ENCODE data around the gene ITGA3.

Gene ITGA3

DNA sequence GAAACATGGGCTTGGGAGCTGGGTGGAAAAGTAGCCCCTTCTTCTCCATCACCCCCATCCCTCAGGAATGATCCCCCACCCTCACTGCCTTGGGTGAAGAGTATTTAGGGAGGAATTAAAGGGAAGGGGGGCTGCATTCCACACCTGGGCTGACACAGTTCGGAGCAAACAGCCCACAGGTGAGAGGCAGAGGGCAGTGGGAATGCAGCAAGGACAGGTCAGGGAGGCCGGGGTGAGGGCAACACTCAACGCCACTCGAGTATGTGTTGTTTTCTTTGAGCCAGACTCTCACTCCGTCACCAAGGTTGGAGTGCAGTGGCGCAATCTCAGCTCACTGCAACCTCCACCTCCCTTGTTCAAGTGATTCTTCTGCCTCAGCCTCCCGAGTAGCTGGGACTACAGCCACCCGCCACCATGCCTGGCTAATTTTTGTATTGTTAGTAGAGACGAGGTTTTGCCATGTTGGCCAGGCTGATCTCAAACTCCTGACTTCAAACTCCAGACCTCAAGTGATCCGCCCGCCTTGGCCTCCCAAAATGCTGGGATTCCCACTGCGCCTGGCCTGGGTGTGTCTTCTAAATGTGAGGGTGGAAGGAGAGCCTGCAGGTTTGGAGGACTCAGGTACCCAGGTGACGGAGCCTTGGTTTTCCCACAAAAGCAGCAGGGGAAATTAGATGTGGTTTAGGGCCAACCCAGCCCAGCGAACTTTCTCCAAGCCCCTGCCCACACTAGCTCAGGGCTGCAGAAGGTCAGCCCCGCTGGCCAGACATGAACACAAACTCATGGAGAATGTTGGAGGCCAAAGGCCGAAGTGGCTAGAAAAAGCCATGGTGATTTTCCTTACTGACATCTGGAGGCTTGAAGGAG lies 21.2 kb upstream of the ITGA3 start:
- H3K4me2 ChIP-seq (ENCODE audit: low read depth, low read length, poor library complexity, severe bottlenecking): no peak overlapping the region
- no peaks in the 10 kb centered on the region for H4K20me1 ChIP-seq (ENCODE audit: insufficient read depth, low read length, poor library complexity, severe bottlenecking)
- H2AFZ ChIP-seq (ENCODE audit: low read length): no peak overlapping the region
- TF ChIP-seq CTCF (conservative IDR thresholded peaks at IDR 0.05; ENCODE audit: low read length) (no peak), EZH2phosphoT487 (IDR thresholded peaks at IDR 0.05; ENCODE audit: borderline replicate concordance) (no peak)
- no peaks in the 10 kb centered on the region for H3F3A ChIP-seq (ENCODE audit: low read depth)
- H3K79me2 ChIP-seq (ENCODE audit: insufficient read depth, low read length): no peaks in the 10 kb centered on the region
- no peaks in the 10 kb centered on the region for H3K9me2 ChIP-seq (replicated peaks; ENCODE audit: low read depth, low read length)
- H3K9ac ChIP-seq (ENCODE audit: low read depth, low read length, poor library complexity, severe bottlenecking): no peak overlapping the region
- no peaks in the 10 kb centered on the region for H3K9me3 ChIP-seq (ENCODE audit: insufficient read depth, low read depth, low read length)
- H3K4me3 ChIP-seq (ENCODE audit: low read length, poor library complexity, severe bottlenecking): no peak overlapping the region
- H3K36me3 ChIP-seq (ENCODE audit: insufficient read depth, low read length): no peaks in the 10 kb centered on the region
- H3K4me1 ChIP-seq (ENCODE audit: insufficient read depth, low read length, poor library complexity, severe bottlenecking): no peaks in the 10 kb centered on the region
- H3K27me3 ChIP-seq (ENCODE audit: insufficient read depth, low read length, poor library complexity, severe bottlenecking): no peaks in the 10 kb centered on the region

DNA sequence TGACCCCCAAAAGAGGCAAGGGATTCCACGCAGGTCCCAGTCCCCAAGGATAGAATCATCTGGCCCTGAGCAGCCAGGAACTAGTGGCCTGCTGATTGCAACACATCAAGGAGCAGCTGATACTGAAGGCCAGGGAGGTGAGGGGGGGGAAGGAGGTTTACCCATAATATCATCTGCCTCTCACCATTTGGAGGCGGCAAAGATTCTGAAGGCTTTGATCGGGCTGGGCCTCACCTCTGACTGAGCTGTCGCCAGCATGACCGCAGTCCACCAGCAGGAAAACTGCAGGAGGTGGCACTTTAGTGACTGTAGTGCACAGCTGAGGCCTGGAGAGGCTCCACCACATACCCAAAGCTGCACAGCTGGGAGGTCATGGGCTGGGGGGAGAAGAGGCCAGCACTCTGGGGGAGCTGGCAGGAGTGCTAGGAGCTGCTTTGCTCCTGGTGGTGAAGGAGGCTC lies 20.5 kb upstream of the ITGA3 start:
- H3K4me2 ChIP-seq (ENCODE audit: low read depth, low read length, poor library complexity, severe bottlenecking): no peak overlapping the region
- no peak overlapping the region for H3K9ac ChIP-seq (ENCODE audit: low read depth, low read length, poor library complexity, severe bottlenecking)
- no peaks in the 10 kb centered on the region for H4K20me1 ChIP-seq (ENCODE audit: insufficient read depth, low read length, poor library complexity, severe bottlenecking)

DNA sequence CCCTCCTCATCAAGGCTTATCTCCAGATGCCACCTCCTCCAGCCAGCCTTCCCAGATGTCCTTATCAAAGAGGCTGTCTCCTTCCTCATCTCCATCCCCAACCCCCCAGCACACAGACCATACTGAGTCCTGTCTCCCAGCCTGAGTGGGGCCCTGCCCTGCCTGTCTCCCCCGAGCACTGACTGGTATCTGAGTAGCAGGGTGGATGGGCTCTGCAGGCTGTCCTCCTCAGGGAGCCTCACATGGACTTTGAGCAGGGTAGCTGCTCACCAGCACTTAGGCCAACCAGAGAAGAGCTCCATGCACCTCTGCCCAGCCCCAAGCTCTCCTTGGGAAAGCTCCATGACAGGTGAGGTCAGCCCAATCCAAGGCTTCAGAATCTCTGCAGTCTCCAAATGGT lies 20.0 kb upstream of the ITGA3 start:
- Histone ChIP-seq H3K79me2 (ENCODE audit: insufficient read depth, low read length) (no peaks in the 10 kb centered on the region), H3K36me3 (ENCODE audit: insufficient read depth, low read length) (no peaks in the 10 kb centered on the region), H4K20me1 (ENCODE audit: insufficient read depth, low read length, poor library complexity, severe bottlenecking) (no peaks in the 10 kb centered on the region), H2AFZ (ENCODE audit: low read length) (no peak overlapping the region), H3K4me3 (ENCODE audit: low read length, poor library complexity, severe bottlenecking) (no peak overlapping the region), H3K27me3 (ENCODE audit: insufficient read depth, low read length, poor library complexity, severe bottlenecking) (no peaks in the 10 kb centered on the region), H3K4me2 (ENCODE audit: low read depth, low read length, poor library complexity, severe bottlenecking) (no peak overlapping the region), H3K9me3 (ENCODE audit: insufficient read depth, low read depth, low read length) (no peaks in the 10 kb centered on the region), H3K4me1 (ENCODE audit: insufficient read depth, low read length, poor library complexity, severe bottlenecking) (no peaks in the 10 kb centered on the region), H3K9ac (ENCODE audit: low read depth, low read length, poor library complexity, severe bottlenecking) (no peak overlapping the region), H3K9me2 (replicated peaks; ENCODE audit: low read depth, low read length) (no peaks in the 10 kb centered on the region), H3F3A (ENCODE audit: low read depth) (no peaks in the 10 kb centered on the region)
- TF ChIP-seq EZH2phosphoT487 (IDR thresholded peaks at IDR 0.05; ENCODE audit: borderline replicate concordance) (no peak), CTCF (conservative IDR thresholded peaks at IDR 0.05; ENCODE audit: low read length) (no peak)

More for the DNA sequence above, 20.5 kb upstream of the ITGA3 start:
- no peaks in the 10 kb centered on the region for H3F3A ChIP-seq (ENCODE audit: low read depth)
- H3K9me2 ChIP-seq (replicated peaks; ENCODE audit: low read depth, low read length): no peaks in the 10 kb centered on the region
- H3K79me2 ChIP-seq (ENCODE audit: insufficient read depth, low read length): no peaks in the 10 kb centered on the region
- no peaks in the 10 kb centered on the region for H3K27me3 ChIP-seq (ENCODE audit: insufficient read depth, low read length, poor library complexity, severe bottlenecking)
- H3K4me1 ChIP-seq (ENCODE audit: insufficient read depth, low read length, poor library complexity, severe bottlenecking): no peaks in the 10 kb centered on the region
- H3K9me3 ChIP-seq (ENCODE audit: insufficient read depth, low read depth, low read length): no peaks in the 10 kb centered on the region
- no peak for TF ChIP-seq EZH2phosphoT487 (IDR thresholded peaks at IDR 0.05; ENCODE audit: borderline replicate concordance)
- no peak for TF ChIP-seq CTCF (conservative IDR thresholded peaks at IDR 0.05; ENCODE audit: low read length)
- no peaks in the 10 kb centered on the region for H3K36me3 ChIP-seq (ENCODE audit: insufficient read depth, low read length)
- no peak overlapping the region for H3K4me3 ChIP-seq (ENCODE audit: low read length, poor library complexity, severe bottlenecking)
- no peak overlapping the region for H2AFZ ChIP-seq (ENCODE audit: low read length)
